Measurements from ENCODE around the gene XRN1.

DNA sequence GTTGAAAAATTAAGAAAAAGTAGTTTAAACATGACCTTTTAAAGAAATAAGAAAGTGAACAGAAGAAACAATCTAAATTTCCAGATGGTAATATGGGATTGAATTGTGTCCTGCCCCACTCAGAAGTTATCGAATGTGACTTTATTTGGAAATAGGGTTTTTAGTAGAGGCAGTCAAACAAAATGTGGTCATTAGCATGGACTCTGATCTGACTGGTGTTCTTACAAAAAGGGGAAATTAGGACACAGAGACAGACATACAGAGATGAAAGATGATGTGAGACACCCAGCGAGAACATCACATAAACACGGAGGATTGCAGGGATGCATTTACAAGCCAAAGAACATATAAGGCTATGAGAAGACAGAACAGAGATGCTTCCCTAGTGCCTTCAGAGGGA, 73.2 kb downstream of the XRN1 start:
- TF ChIP-seq, protein P1, sequence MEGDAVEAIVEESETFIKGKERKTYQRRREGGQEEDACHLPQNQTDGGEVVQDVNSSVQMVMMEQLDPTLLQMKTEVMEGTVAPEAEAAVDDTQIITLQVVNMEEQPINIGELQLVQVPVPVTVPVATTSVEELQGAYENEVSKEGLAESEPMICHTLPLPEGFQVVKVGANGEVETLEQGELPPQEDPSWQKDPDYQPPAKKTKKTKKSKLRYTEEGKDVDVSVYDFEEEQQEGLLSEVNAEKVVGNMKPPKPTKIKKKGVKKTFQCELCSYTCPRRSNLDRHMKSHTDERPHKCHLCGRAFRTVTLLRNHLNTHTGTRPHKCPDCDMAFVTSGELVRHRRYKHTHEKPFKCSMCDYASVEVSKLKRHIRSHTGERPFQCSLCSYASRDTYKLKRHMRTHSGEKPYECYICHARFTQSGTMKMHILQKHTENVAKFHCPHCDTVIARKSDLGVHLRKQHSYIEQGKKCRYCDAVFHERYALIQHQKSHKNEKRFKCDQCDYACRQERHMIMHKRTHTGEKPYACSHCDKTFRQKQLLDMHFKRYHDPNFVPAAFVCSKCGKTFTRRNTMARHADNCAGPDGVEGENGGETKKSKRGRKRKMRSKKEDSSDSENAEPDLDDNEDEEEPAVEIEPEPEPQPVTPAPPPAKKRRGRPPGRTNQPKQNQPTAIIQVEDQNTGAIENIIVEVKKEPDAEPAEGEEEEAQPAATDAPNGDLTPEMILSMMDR (IDR thresholded peaks at IDR 0.05) = no peak
- no peak for TF ChIP-seq POLR2AphosphoS5 (IDR thresholded peaks at IDR 0.05)
